Measurements from ENCODE around the gene CDH23. TPM values are rescaled to one million over a fixed set of nuclear protein-coding genes. Genes with fewer than 3 reads are reported as not detected.

Gene CDH23
- total and polyA plus RNA-seq, 9 of the 15 experiments (the other 6 are each of a cell fraction or from before 2014, with no cell fraction given) = 0.18 to 1.2 (median 0.47) TPM

GRCh38 chr10:71520042-71520441, 123.3 kb downstream of the CDH23 start (continued):
- no peak for TF ChIP-seq HOMEZ (CRISPR knock-in tag; IDR thresholded peaks at IDR 0.05)
- TF ChIP-seq SMARCC2 (IDR thresholded peaks at IDR 0.05; ENCODE audit: low read depth) = no peak
- no peak for TF ChIP-seq THAP12 (CRISPR knock-in tag; IDR thresholded peaks at IDR 0.05)
- TF ChIP-seq NELFE (IDR thresholded peaks at IDR 0.05; ENCODE audit: insufficient read depth, insufficient read length) = no peak
- no peak for TF ChIP-seq TRIM28 (IDR thresholded peaks at IDR 0.05)
- TF ChIP-seq TEAD2 (tag; IDR thresholded peaks at IDR 0.05) = no peak
- no peak for TF ChIP-seq SAFB2 (IDR thresholded peaks at IDR 0.05; ENCODE audit: borderline replicate concordance, low read depth, low read length, severe bottlenecking)
- TF ChIP-seq SRSF1 (IDR thresholded peaks at IDR 0.05; ENCODE audit: low read depth, low read length) = no peak
- no peak for TF ChIP-seq HDAC1 (IDR thresholded peaks at IDR 0.05)
